Stimulated activated CD8-positive, alpha-beta memory T cell treated with anti-CD3 and anti-CD28 coated beads, Interleukin-2, amount 100 ng/mL, for 48 hours (primary cell): Measurements from ENCODE around the gene ACAT1.
A peak's percentile ranks its signal among the peaks of the same experiment; 100 is the strongest.
"Not testable (repeated sequence)": the region's sequence is repeated elsewhere in the genome, so short reads cannot be mapped to it uniquely, and the experiment has no call there.

Source experiments
- DNase-seq, 2 donors: peaks; one replicate each; pipeline ENCODE4 v3.0.0-alpha.2; 2020; ENCODE audit warnings: low read depth in 2 of 2

The ACAT1 gene

GRCh38 chr11:108121274-108122155 is at the start of gene ACAT1:
ACAT1 (plus strand) TSS chr11:108121567; CDS start chr11:108121607, 40 bp downstream.
- DNase-seq, result peak; percentile 97

GRCh38 chr11:108084811-108085210 is 36.6 kb upstream of the ACAT1 start:
- no peak for DNase-seq

- no peak for DNase-seq
Measured at GRCh38 chr11:108085672-108086071, 35.7 kb upstream of the ACAT1 start.

GRCh38 chr11:108092134-108092533 is 29.2 kb upstream of the ACAT1 start:
- DNase-seq, result no peak

GRCh38 chr11:108093128-108093904 is 28.1 kb upstream of the ACAT1 start:
- no peak for DNase-seq

GRCh38 chr11:108097179-108097578 is 24.2 kb upstream of the ACAT1 start:
- DNase-seq, result no peak

- DNase-seq, result no peak
Measured at GRCh38 chr11:108101090-108101775, 20.1 kb upstream of the ACAT1 start.

GRCh38 chr11:108111126-108111525 is 10.2 kb upstream of the ACAT1 start:
- DNase-seq, result no peak

GRCh38 chr11:108112057-108112456 is 9.3 kb upstream of the ACAT1 start:
- no peak for DNase-seq

- no peak for DNase-seq
Measured at GRCh38 chr11:108115500-108116140, 5.7 kb upstream of the ACAT1 start.

- no peak for DNase-seq
Measured at GRCh38 chr11:108117746-108118371, 3.5 kb upstream of the ACAT1 start.

- DNase-seq, result not testable (repeated sequence)
Measured at GRCh38 chr11:108120936-108121273, 462 bp upstream of the ACAT1 start.

- DNase-seq, result no peak
Measured at GRCh38 chr11:108122166-108122628, 830 bp downstream of the ACAT1 start.

GRCh38 chr11:108125096-108125495 is 3.7 kb downstream of the ACAT1 start:
- no peak for DNase-seq

GRCh38 chr11:108128772-108129171 is 7.4 kb downstream of the ACAT1 start:
- no peak for DNase-seq

- DNase-seq, result no peak
Measured at GRCh38 chr11:108131993-108132392, 10.6 kb downstream of the ACAT1 start.

- DNase-seq, result not testable (repeated sequence)
Measured at GRCh38 chr11:108132993-108133538, 11.7 kb downstream of the ACAT1 start.

- DNase-seq, result no peak
Measured at GRCh38 chr11:108135845-108136544, 14.6 kb downstream of the ACAT1 start.

- DNase-seq, result no peak
Measured at GRCh38 chr11:108137212-108137611, 15.8 kb downstream of the ACAT1 start.

GRCh38 chr11:108142304-108142703 is 20.9 kb downstream of the ACAT1 start:
- no peak for DNase-seq
